ENCODE results near the gene TNFRSF1B.

DNA sequence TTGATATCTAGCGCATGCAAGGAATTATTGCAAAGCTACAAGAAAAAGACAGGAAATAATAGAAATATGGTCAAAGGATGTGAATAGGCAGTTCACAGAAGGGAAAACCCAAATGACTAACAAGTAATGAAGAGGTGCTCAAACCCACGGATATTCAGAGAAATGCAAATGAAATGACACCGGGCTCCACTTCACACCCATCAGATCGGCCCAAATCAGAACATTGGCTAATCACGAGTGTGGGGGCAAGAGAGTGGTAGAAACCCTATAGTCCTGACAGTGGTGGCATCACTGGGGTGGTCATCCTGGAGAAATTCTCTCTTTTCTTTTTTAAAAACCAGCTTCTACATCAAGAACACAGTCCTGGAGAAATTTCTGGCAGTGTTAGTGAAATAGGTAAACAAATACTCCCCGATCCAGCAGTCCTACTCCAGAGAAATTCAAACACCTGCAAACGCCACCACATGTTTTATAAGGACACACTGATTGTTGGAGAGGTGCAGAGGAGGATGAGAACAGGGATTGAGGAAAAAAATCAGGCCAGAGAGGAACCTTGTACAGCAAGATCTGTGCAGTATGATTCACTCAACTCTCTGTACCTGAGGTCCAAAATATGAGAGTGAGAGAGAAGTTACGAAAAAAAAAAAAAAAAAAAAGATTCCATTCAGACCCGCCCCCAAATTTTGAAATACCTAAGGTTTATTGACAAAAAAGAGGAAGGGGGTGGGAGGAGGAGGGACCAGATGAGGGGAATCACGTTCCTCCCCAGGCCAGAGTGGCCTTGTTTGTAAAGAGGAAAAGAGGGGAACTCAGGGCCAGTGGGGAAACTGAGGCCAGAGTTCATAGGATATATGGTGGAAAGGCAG is 9.2 kb upstream of the TNFRSF1B start:
- TF ChIP-seq, protein P1, sequence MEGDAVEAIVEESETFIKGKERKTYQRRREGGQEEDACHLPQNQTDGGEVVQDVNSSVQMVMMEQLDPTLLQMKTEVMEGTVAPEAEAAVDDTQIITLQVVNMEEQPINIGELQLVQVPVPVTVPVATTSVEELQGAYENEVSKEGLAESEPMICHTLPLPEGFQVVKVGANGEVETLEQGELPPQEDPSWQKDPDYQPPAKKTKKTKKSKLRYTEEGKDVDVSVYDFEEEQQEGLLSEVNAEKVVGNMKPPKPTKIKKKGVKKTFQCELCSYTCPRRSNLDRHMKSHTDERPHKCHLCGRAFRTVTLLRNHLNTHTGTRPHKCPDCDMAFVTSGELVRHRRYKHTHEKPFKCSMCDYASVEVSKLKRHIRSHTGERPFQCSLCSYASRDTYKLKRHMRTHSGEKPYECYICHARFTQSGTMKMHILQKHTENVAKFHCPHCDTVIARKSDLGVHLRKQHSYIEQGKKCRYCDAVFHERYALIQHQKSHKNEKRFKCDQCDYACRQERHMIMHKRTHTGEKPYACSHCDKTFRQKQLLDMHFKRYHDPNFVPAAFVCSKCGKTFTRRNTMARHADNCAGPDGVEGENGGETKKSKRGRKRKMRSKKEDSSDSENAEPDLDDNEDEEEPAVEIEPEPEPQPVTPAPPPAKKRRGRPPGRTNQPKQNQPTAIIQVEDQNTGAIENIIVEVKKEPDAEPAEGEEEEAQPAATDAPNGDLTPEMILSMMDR (IDR thresholded peaks at IDR 0.05), result no peak
- no peak for TF ChIP-seq POLR2A (IDR thresholded peaks at IDR 0.05)
